ELR (cell line): ENCODE measurements around the gene FNBP1.

Experiments
- DNase-seq: peaks from one replicate; pipeline ENCODE4 v3.0.0-alpha.2; 2015; ENCODE audit warnings: low read depth

Gene FNBP1

DNA sequence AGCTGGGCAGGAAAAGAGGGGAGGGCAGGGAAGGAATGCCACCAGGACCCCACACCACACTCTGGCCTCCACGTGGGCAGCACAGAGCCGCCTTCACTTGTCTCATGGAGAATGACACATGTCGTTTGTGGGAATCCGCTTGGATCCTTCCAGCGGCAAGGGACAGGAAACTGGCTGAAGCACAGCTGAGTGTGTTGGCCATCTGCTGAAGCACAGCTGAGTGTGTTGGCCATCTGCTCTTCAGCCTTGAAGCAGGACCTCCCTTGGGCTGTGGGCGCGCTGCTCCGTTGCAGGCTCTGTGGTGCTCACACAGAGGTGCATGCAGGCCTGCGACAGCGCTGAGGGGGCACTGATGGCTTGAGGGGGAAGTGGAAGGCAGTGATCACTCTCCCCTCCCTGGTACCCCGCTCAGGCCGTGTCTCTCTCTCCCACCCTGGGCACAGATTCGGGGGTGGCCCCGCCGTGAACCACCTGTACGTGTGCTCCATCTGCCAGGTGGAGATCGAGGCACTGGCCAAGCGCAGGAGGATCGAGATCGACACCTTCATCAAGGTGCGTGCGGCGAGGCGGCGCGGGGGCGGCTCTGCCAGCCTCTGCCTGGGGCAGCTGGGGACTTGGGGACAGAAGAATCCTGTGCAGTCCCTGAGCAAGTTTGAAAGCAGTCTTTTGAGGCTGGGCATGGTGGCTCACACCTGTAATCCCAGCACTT, 167.1 kb downstream of the FNBP1 start:
- no peak for DNase-seq

DNA sequence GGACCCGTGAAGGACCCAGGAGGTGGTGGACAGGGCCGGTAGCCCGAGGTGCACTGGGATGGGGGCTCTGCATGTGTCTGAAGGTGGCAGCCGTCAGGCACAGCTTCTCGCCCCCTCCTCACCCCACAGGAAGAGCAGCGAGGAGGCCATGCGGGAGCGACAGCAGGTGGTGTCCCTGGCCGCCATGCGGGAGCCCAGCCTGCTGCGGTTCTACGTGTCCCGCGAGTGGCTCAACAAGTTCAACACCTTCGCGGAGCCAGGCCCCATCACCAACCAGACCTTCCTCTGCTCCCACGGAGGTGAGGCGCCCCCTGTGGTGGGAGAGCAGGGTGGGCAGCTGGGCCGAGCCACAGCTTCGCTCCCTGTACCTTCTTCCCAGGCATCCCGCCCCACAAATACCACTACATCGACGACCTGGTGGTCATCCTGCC, 167.8 kb downstream of the FNBP1 start:
- DNase-seq = no peak

DNA sequence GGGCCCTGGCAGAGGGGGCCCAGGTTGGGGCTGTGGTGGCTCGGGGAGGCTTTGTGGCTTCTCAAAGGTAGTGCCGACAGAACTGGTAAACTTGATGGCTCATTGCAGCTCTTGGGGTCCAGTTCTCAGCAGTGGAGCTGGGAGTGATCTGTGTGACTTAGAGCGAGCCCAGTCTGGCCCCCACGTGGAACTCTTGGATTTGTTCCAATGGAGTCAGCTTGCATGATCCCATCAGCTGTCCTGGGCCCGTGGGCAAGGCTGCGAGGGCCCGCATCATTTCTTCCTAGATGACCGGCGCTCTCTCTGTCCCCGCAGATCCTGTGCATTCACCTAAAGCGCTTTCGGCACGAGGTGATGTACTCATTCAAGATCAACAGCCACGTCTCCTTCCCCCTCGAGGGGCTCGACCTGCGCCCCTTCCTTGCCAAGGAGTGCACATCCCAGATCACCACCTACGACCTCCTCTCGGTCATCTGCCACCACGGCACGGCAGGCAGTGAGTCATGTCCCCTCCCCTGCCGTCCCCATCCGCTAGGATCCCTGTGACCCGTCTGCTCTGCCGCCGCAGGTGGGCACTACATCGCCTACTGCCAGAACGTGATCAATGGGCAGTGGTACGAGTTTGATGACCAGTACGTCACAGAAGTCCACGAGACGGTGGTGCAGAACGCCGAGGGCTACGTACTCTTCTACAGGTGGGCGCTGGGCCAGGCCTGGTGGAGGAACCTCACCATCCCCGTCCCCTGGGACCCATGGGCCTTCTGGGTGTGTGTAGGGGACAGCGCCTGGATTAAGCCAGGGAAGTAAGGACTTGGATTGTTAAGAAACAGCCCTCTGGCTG, 168.5 kb downstream of the FNBP1 start:
- DNase-seq = no peak

DNA sequence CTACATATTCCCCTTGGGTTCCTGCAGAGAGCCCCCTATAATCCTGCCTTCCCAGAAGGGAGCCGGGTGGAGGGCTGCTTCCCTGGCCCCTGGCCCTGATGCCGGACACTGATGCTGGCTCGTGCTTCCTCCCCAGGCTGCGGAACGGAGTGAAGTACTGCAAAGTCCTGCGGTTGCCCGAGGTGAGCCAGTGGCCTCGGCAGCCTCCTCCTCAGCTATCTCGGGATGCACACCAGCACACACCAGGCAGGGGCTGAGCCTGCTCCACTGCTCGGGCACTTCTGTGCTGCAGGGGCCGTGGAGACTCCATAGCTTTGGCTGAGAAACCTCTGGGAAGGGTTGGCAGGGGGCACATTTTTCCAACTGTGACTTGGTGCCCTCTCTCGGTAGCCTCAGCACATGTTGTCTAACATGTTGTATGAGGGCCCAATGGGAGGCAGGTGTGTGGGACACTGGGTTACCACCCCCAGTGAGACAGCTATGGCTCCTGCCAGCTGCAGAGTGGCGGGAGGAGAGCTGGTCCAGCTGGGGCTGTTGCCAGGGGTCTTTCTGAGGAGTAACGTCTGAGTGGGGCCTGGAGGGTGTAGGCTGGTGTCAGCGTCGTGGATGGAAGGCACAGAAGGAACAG, 169.3 kb downstream of the FNBP1 start:
- no peak for DNase-seq

DNA sequence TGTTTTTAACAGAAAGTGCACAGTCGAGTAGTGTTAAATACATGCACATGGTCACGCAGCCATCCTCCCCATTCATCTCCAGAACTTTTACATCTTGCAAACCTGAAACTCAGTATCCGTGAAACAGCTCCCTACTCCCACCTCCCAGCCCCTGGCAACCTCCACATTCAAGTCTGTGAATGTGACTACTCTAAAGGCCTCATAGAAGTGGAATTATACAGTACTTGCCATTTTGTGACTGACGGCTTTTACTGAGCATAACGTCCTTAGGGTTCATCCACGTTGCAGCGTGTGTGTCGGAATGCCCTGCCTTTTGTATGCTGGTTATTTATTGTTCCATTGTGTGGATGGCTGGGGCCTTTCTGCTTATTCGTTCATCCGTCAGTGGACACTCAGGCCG, 171.9 kb downstream of the FNBP1 start:
- no peak for DNase-seq

DNA sequence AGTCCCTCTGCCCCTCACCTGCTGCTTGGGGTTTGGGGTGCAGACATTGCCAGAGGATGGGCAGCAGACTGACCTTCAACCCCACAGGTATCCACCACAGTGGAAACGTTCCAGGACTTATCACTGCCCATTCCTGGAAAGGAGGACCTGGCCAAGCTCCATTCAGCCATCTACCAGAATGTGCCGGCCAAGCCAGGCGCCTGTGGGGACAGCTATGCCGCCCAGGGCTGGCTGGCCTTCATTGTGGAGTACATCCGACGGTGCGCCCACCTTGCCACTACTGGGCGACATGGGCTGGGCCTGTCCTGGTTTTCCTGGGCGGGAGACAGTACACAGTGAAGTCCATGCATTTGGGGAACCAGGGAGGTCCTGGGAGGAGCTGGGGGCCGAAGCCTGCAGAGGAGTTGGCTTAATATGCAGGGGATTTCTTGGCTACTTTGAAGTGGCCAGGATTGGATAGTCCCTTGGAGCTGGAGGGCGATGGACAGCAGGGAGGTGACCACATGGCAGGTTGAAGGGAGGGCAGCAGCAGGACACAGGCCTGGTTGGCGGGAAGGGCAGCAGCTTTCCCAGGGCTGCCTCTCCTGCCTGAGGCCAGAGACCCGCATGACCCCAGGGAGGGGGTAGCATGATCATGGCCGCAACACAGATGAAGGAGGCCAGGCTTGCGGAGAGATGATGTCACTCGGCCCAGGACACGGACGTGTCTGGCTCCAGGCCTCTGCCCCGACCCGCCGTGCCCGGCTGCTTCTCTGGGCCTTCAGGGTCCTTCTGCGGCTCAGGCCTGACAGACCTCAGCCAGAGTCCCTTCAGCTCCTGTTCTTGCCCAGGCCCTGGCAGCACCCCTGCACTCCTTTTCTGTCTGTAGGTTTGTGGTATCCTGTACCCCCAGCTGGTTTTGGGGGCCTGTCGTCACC, 173.1 kb downstream of the FNBP1 start:
- DNase-seq = no peak

DNA sequence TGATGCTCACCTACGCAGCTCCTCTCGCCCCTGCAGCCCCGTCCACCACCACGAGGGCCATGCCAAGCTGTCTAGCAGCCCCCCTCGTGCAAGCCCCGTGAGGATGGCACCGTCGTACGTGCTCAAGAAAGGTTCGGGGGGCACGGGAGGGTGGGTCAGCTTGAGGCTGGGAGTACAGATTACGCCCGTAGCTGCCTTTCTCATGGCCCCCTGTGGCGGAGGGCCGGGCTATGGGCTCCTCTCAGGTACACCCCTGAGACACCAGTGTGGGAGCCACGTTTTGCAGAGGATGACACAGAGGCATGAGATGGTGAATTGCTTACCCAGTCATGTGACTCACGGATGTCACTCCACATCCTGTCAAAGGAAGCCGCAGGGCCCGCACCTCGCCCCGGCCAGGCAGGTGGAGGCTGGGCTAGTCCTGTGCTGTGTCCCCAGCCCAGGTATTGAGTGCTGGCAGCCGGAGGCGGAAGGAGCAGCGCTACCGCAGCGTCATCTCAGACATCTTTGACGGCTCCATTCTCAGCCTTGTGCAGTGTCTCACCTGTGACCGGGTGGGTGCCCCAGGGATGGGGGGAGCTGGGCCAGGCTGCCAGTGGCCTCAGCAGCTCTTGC, 174.0 kb downstream of the FNBP1 start:
- peak; percentile 35 for DNase-seq

DNA sequence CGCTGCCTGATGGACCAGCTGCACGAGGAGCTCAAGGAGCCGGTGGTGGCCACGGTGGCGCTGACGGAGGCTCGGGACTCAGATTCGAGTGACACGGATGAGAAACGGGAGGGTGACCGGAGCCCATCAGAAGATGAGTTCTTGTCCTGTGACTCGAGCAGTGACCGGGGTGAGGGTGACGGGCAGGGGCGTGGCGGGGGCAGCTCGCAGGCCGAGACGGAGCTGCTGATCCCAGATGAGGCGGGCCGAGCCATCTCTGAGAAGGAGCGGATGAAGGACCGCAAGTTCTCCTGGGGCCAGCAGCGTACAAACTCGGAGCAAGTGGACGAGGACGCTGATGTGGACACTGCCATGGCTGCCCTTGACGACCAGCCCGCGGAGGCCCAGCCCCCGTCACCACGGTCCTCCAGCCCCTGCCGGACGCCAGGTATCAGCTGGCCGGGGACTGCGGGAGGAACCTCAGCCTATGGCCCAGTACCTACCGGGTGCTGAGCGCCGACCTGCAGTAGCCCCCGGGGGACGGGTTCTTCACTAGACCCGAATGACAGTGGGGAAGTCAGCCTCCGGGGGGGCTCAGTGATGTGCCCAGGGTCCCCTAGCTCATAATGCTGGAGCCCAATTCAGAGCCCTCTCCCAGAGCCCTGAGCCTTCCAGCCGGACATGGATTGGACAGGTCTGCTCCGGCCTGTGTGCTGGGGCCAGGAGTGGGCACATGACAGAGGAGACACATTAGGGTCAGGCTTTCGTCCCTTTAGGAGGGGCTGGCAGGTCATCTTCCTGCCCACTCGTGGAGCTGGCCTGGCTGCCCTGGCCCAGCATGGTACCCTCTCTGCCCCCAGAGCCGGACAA, 174.7 kb downstream of the FNBP1 start:
- no peak for DNase-seq

DNA sequence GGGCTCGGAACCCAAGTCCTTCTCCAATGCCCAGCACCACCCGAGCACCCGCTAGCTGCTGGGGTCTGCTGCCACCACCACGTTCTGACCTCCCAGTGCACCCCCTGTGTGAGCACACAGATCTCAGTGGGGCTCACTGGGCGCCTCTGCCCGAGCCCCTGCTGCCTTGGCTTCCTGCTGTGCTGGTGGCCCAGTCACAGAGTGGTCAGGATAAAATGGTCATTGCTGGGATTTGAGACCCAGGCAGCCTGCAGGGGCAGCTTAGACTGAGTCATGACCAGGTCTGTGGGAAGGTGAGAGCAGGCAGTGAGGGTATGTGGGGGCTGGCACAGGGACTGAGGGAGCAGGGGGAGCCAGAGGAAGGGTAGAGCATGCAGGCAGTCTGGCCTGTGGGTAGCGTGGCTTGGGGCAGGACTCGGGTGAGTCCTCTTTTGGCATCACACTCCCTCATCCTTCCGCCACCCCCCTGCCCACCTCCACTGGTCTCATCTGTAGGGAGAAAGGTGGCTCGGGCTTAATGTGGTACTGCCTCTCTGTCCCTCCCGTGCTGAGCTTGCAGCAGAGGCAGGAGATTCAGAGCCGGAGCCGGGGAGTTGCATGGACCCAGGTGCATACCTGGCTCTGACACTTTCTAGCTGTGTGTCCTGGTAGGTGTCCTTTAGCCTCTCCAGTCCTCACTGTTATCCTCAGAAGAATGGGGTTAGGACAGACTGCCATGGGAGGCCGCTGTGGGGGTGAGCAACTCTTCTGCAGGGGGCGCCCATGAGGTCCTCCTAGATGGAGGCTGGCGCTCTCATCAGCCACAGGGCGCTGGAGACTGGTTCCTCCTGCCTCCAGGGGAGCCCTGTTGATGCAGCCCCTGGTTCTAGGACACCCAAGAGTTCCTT, 175.6 kb downstream of the FNBP1 start:
- DNase-seq = no peak

DNA sequence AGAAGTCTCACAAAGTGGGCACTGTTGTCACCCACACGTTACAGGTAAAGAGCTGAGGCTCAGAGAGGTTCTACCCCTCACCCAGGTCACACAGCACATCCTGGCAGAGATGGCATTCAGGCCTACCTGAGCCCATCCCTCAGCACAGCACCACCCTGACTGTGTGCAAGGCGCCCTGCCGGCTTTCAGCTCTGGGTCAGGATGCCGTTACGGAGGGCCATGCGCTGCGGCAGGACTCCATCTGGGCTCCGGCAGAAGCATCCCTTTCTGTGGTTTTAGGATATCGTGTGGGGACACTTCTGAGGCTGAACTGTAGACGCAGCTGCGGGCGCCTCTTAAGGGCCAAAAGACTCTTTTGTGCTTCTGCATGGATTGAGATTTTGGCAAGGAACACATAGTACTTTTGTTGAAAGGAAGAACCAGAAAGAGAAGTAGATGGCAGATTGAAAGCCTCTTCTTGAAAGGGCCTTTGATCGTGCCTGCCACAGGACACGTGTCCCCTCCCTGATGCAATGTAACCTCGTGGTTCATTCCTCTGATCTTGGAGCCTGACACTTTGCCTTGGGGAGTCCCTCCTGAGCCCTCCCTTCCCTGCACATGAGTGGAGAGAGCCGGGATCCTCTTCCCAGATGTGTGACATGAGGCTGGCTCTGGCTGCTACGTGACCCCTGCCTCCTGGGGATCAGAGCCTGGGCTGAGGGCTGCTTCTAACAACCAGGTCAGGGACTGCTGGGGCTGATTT, 176.4 kb downstream of the FNBP1 start:
- DNase-seq = no peak

DNA sequence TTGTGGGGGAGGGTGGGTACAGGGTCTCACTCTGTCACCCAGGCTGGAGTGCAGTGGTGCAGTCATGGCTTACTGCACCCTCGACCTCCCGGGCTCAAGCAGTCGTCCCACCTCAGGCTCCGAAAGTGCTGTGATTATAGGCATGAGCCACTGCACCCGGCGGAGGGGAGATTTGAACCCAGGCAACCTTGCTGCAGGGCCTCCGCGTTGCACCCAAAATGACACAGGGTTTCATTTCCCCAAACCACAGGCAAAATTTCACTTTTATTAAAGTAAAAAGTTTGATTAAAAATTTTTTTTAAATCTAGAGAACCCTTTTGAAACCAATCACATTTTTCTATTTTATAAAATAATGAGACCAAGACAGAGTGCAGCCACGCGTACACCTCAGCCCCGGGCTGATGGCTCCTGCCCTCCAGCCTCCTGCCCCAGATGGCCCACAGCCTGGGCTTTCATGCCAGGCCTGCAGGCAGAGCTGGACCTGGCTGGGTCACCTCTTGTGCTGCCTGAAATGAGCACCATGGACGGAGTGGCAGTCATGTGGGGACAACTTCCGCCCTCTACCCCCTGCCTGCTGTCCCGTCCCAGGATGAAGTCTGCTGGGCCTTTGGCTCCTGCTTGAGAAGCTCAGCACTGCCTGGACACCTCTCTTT, 177.2 kb downstream of the FNBP1 start:
- DNase-seq = no peak

DNA sequence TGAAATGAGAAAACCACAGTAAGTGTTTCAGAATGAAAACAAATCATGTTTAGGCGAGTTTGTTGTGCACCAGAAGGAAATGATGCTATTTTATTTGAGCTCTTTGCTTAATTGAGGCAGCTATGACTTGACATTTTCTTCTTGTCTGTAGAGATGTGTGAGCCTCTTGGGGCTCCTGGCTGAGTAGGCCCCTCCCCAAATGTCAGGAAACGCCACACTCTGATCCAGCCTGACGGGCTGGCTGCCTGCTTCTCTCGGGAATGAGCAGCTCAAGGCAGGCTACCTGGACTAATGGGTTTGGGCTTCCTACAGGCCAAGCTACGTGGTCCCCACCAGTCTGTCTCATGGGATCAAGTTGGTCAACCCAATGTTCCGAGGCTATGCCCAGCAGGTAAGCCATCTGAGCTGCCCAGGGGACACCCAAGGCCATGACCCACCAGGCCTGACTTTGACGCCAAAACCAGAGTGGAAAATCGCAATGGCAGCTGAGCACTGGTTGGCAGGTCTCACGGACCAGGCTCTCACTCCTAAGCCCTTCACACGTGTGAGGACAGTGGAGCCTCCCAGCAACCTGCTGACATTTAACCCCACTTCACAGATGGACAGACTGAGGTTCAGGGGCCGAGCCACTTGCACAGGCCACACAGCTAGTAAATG, 177.9 kb downstream of the FNBP1 start:
- DNase-seq = no peak

DNA sequence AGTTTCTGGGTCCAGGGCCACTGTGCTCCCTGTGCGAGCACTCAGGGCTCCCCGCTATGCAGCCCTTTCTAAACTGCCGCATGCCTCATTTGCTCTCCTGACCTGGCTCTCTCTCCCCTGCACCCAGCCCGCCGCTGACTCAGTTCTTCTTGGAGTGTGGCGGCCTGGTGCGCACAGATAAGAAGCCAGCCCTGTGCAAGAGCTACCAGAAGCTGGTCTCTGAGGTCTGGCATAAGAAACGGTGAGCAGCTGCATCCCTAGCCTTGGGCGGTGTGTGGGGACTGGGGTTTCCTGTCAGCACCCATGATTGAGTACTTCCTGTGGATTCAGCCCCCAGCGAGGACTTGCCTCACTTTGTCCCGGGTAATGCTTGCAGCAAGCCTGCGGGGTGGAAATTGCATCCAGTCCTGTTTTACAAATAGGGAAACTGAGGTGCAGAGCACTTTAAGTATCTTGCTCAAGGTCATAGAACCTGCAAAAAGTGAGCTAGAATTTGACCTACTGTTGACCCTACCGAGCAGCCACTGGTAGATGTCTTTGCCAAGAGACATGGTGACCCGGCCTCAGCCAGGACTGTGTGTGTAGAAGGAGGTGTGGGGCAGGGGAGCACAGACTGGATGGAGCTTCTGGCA, 179.8 kb downstream of the FNBP1 start:
- peak; percentile 88 for DNase-seq

DNA sequence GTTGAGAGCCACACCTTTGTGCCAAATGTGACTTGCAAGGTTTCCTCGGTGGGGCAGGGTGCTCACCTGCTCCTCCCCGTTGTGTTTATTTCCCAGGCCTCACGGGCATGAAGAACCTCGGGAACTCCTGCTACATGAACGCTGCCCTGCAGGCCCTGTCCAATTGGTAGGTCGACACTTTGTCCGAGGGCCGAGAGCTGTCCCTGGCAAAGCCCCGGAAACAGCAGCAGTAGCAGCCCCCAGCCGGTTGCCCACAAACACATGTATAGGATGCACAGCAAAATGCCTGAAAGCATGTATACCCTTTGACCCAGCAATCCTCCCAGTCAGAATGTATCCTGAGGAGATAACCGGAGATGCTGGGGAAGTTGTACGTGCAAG, 181.6 kb downstream of the FNBP1 start:
- DNase-seq = no peak

DNA sequence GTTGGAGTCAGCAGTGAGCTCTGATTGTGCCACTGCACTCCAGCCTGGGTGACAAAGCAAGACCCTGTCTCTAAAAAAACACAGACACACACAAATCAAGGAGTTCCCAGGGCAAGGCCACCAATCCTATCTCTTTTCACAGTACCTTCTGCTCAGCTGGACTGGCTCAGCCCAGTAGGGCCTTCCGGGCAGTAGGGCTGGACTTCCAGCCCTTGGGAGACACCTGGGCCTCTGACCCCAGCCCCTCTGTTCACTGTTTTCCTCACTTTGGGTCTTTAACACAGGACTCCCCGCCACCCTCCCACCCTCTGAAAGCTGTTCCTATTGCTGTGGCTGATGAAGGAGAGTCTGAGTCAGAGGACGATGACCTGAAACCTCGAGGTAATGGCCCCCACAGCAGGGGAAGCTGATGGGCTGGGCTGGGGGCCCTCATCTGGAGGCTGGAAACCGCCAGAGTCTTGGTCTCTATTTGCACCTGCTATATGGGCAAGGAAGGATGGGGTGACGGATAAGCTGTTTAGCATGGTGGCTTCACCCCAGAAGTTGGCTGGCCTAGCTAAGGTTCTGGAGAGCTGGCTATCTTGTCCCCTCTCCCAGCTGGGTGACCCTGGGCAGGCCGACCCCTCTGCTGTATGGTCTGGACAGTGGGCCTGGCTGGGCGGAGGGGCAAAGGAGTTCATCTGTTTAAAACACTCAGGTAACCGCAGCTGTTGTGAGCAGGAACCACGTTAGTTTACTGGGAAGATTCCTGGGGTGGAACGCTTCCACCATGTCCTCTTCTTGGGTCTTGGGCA, 182.1 kb downstream of the FNBP1 start:
- no peak for DNase-seq

DNA sequence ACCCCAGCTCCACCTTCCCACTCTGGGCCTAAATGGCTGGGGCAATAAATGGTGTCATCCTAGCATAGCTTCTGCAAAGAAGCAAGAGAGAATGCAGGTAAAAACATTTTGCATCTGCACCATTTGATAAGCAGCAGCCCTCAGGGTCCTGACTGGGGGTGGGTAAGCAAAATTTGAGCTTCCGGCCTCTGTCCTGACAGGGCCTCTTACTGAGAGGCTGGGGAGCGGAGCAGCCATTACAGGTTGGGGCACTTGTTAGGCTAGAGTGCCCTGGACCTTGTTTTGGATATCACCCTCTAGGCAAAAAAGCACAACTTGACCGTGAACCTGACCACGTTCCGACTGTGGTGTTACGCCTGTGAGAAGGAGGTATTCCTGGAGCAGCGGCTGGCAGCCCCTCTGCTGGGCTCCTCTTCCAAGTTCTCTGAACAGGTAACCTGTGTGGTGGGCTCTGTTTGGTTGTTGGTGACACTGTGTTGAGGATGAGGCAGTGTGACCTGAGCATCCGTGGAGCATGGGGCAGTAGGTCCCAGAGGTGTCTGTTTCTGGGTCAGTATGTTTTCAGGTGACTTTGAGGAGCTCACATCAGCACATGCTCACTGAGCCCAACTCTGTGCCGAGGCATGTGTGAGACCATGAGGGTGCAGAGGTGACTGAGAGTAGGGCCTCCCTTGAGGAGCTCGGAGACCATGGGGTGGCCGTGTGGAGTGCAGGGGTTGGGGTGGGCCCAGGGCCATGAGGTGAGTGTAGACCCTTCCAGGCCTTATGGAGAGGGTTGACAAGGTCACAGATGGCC, 184.6 kb downstream of the FNBP1 start:
- no peak for DNase-seq
